ENCODE measurements around the gene NKPD1.

GRCh38 chr19:45170146-45171106 lies 9.6 kb upstream of the NKPD1 start:
- TF ChIP-seq CTCF (IDR thresholded peaks at IDR 0.05; ENCODE audit: low read depth, low read length) (no peak), EZH2phosphoT487 (IDR thresholded peaks at IDR 0.05; ENCODE audit: low read depth) (no peak)

Data from OCI-LY3 (cell line).